Measurements from ENCODE around the gene IL18BP.

- no peak for TF ChIP-seq POLR2A (IDR thresholded peaks at IDR 0.05)
- TF ChIP-seq CTCF (IDR thresholded peaks at IDR 0.05), result no peak
Observed at GRCh38 chr11:71976551-71976950, 22.2 kb upstream of the IL18BP start.
